Skin of body (tissue), 2 donors: ENCODE data around the gene PTP4A2. TPM values are rescaled to one million over a fixed set of nuclear protein-coding genes. Genes with fewer than 3 reads are reported as not detected.
"Not testable (repeated sequence)": the region's sequence is repeated elsewhere in the genome, so short reads cannot be mapped to it uniquely, and the experiment has no call there.

Experiments used
- DNase-seq: peaks from one replicate; lab custom pipeline; 2025; lab: John Stamatoyannopoulos, UW
- total RNA-seq: library from RNA; depleted of rRNA; stranded (reverse); fragments of >200 nt; gene quantifications from one replicate; pipeline ENCODE4 v1.2.3, GENCODE V29; 2014

The PTP4A2 gene
- total RNA-seq, 1 donor from 2014 or later: 173 TPM

DNA sequence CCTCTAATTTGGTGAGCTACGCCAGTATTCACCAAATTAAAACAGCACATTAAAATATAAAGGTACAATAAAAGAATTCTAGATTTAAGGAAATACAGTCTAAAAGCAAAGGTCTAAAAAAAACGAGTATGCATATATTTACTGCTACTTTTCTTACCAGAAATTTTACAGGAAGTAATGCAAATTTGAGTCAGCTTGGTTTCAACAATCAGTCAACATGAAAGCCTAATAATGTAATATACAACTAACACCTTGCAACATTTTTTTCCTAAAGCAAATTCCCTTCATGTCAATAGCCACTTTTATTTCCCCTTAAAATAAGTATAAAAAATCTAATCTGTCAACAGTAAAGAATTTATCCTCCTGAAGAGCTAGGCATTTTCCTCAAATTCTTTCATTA is 11.9 kb downstream of the PTP4A2 start:
- no peak for DNase-seq

DNA sequence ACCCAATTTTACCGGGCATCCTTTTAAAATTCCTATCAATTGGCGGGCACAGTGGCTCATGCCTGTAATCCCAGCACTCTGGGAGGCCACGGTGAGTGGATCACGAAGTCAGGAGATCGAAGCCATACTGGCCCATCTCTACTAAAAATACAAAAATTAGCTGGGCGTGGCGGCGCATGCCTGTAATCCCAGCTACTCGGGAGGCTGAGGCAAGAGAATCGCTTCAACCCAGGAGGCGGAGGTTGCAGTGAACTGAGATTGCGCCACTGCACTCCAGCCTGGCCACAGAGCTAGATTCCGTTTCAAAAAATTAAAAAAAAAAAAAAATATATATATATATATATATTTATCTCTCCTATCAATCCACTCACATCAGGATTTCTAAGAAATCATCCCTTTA is 12.3 kb downstream of the PTP4A2 start:
- not testable (repeated sequence) for DNase-seq

DNA sequence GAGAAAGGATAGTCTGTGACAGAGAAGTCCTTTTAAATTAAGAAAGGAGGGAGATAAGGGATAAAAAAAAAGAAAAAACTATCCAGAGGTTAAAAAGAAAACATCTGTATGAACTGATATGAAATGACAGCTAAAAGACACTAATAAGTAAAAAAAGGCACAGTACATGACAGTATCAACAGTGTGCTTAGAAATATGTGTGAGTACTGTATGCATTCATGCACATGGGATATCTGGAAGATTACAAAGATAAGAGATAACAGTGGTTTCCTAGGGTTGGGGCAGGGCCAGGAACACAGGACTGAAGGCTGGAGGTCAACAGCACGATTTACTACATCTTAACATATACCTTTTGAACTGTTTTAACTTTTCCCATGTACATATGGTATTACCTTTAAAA is 13.3 kb downstream of the PTP4A2 start:
- no peak for DNase-seq

DNA sequence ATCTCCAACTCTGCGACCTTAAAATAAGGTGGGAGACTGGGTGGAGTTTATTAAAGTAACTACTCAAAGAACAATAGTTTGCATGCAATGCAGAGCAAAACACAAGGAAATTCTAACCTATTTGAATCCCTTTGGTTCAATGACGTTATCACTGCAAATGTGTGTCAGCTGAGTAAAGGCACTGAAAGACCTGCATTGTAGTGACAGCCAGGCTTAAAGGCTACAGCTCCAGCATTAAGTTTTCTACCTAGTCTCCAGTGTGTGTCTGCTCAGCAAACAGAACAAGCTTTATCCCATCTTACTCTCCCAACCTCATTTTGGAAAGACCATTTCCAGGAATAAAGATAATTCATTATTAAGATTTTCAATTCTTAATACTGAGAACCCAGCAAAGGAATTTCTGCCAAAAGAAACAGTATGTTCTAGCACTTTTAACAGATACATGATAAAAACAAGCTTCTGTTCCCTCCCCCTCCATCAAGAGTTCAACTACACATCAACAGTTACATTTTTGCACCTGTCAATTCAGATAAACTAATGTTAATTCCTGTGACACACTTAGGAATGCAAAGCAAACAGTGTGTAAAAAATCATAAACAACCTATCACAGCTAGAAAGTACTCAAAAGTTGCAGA is 14.2 kb downstream of the PTP4A2 start:
- DNase-seq: no peak

DNA sequence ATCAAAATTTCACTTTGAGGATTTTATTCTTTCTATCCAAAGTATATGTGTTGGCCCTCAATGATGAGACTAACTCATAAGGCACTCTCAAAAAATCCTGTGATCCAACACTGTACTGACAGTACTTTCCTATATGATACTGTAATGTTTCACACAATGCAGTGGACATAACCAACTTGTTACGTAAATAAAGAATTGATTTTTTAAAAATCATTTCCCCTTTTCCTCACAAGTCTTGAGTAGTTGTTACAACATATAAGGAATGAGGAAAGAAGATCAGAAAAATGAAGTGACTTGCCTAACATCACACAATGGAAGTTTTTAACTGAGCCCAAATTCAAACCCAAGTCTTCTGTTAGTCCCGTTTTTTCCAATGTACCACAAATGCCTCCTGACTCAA is 17.2 kb downstream of the PTP4A2 start:
- DNase-seq: no peak

DNA sequence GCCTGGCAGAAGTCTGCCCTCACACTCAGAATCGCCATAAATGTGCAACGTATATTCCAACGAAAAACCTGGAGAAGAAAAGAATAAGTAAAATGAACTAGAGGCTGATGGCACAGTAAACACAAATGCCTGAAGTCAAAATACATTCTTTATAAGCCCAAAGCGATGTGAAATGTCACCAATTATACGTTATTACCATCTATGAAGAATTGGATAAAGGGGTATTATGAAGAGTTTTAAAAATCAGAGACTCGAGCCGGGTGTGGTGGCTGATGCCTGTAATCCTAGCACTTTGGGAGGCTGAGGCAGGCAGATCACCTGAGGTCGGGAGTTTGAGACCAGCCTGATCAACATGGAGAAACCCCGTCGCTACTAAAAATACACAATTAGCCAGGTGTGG is 18.6 kb downstream of the PTP4A2 start:
- no peak for DNase-seq

DNA sequence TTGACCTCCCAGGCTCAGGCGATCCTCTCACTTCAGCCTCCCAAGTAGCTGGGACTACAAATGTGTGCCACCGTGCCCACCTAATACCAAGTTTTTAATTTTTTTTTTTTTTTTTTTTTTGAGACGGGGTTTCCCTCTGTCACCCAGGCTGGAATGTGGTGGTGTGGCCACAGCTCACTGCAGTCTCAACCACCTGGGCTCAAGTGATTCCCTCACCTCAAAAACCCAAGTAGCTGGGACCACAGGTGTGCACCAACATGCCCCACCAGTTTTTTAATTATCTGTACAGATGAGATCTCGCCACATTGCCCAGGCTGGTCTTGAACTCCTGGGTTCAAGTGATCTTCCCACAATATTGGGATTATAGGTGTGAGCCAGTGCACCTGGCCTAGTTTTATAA is 22.7 kb downstream of the PTP4A2 start:
- no peak for DNase-seq

DNA sequence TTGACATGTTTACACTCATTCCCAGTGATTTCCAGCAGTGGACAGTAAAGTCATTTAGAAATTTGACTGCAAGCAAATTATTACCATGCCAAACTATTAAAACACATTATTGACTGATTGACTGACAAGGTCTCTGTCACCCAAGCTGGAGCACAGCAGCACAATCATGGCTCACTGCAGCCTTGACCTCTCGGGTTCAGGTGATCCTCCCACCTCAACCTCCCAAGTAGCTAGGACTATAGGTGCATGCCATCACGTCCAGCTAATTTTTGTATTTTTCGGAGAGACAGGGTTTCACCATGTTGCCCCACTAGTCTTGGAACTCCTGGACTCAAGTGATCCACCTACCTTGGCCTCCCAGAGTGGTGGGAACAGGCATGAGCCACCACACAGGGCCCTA is 24.2 kb downstream of the PTP4A2 start:
- DNase-seq: no peak

DNA sequence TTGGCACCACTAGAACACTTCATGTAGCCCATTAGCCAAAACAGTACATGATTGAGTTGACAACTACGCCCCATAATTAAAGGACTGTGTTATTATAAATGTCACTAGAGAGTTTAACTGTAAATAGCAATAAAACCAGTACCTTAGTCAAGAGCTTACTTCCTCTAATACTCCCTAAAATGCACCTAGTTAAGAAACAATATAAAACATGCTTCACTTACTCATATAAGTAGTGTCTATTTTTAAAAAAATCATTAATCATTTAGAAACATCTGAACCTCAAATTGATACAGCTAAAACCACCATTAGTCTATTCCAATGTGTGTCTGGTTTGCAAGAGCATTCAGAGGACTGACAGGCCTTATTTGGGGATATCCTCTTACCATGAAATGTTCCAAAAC is 25.3 kb downstream of the PTP4A2 start:
- DNase-seq: no peak

DNA sequence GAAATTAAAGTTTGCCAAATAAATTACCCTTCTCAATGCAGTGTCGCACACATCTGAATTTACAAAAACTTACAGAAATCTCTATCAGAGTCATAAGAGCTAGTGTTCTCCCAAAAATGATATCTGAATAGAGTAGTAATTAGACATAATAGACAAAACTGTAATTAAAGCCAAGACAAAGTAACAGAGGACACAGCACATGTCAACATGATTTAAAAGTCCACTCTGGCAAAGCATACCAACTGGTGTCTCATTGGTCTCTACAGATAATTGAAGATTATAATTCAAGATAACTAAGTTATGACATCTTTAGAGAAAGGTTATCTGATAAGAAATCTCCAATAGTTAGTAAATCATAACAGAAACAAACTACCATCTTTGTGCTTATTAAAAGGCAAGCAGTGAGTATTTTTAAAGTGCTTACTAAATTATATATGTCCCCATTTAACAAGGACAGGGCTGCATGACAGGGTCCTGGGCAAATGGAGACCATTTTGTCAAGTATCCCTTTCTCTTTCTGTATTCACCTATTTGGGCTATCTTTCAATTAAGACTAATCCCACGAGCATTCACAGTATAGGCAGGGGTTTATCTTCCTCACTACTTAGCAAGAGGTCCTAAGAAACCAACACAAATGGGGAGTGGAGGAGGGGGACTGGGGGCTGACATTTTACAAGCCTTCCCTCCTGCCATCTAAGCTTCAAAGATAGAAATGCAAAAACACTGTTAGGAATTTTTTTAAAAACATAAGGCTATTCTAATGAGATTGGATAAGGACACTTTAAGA is 26.0 kb downstream of the PTP4A2 start:
- no peak for DNase-seq

DNA sequence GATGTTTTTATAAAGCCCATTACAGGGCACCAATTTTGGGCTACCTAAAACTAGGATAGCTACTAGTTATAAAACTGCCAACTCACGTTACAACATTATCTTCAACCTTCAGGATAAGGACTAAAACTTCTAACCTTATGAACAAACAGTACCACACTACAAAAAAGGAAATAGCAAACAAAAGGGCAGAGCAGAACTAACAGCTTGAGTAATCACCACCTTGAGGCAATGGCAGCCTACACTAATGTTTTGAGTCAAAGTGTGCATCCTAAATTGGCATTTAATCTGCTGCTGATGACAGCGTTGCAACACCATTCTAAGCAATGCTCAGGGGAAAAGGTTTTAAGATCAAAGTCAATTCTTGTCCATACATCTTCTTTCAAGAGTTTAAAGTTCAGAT is 27.2 kb downstream of the PTP4A2 start:
- DNase-seq: no peak

DNA sequence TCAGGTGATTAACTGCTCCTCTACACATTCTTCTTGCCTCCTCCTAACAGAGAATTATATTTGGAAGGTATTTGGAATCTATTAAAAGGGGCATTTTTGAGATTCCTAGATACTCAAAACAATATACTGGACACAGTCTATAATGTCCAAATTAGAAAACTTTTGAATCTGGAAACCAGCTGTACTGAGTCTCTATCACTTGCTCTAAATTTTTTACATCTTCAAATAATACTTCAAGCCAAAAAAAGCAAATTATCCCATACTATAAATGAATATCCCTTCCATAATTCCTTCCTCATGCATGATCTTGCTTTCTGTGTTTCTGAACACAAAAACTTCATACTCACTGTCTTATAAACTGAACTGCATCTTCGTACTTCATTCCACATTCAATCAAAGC is 28.5 kb downstream of the PTP4A2 start:
- no peak for DNase-seq

DNA sequence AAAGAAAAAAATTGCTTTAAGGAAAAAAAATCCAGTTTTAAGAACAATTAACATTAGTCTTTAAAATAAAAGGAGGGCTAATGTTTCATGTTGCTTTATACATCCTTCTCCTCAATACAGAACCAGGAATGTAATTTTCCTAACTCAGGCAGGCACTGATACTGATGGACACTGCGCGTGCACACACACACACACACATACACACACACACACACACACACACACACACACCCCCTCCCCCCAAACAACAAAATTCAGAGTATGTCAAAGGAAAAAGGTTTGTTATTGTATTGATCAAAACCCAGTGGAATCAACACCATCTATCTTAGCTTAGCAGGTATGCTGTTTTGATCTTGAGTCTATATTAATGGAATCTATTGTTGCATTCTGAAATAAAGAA is 31.6 kb downstream of the PTP4A2 start:
- DNase-seq: no peak

DNA sequence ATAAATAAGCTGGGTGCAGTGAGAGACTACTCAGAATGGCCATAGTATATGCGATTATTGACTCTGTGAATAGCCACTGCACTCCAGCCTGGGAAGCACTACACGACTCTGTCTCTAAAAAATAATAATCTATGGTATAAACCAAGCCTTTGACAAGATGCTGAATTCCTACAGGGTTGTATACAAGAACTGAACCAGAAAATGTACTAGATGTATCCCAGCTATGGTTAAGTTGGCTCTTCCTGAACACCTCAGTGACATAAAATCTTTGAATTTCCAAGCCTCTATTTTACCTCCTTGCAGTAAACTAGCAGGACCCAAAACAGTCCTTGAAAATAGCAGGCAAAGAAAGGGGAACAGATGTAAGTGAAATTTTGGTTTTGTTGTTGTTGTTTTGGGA is 32.5 kb downstream of the PTP4A2 start:
- no peak for DNase-seq

DNA sequence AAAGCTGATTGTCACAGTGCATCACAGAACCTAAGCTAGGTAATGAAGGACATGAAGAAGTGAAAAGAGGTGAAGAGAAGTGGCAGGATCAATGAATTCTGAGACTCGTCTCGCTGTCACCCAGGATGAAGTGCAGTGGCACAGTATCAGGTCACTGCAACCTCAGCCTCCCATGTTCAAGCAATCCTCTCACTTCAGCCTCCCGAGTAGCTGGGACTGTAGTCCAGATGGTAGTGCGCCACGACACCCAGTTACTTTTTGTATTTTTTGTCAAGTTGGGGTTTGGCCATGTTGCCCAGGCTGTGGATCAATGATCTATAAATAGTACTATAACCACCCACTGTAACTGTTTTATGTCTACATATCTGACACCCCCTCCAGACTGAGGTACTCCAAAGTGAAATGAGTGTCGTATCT is 33.1 kb downstream of the PTP4A2 start:
- no peak for DNase-seq

DNA sequence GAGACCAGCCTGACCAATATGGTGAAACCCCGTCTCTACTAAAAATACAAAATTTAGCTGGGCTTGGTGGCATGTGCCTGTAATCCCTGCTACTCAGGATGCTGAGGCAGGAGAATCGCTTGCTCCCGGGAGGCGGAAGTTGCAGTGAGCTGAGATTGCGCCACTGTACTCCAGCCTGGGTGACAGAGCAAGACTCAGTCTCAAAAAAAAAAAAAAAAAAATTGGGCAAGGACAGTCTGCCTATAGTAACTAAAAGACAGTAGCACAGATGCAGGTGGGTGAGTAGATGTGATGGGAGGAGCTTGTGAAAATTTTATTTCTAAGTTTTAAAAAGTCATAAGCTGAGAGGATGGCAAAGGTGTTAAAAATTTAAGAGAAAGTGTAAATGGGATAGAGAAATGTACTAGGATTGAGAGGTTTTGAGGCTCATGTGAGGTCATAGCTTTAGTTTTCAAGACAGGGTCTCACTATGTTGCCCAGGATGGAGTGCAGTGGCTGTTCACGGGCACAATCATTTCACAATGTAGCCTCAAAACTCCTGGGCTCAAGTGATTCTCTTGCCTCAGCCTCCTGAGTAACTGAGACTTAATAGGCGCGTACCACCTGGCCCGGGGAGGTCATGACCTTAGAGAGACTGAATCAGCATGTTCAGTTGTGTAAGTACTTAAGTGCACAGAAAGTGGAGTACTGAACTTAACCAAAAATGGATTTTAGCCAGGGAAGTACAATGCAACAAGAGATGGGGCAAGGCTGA is 33.7 kb downstream of the PTP4A2 start:
- no peak for DNase-seq

DNA sequence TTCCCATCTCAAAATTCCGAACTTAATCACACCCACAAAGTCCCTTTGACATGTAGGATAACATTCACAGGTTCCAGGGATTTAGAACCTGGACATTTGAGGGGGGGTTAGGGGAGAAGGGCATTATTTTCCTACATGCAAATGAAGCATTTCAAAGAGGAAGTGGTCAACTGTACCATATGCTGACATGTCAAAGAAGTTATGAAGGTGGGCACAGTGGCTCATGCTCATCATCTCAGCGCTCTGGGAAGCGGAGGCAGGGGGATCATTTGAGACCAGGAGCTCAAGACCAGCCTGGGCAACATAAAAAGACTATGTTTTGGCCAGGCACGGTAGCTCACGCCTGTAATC is 35.7 kb downstream of the PTP4A2 start:
- no peak for DNase-seq

DNA sequence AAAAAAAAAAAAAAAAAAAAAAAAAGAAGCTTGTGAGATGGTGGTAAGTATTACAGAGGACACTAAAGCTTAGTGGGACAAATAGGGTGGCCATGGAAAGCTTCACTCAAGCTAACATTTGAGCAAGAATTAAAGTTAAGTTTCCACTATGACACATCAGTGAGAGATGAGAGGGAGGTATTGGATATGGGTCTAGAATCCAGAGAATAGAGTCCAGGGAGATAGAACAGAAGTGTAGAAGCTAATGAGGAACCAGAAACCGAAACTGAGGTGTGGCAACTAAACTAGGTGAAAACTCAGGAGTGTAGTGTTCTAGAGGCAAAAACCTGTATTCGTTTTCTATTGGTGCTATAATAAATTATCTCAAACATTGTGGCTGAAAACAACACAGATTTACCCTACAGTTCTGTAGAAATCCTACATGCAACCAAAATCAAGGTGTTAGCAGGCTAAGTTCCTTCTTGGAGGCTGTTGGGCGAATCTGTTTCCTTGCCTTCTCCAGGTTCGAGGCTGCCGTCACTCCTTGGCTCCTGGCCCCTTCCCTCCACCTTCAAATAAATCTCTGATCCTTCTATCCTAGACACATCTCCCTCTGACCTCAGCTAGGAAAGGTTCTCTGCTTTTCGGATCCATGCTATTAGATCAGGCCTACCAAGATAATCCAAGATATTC is 36.2 kb downstream of the PTP4A2 start:
- no peak for DNase-seq

DNA sequence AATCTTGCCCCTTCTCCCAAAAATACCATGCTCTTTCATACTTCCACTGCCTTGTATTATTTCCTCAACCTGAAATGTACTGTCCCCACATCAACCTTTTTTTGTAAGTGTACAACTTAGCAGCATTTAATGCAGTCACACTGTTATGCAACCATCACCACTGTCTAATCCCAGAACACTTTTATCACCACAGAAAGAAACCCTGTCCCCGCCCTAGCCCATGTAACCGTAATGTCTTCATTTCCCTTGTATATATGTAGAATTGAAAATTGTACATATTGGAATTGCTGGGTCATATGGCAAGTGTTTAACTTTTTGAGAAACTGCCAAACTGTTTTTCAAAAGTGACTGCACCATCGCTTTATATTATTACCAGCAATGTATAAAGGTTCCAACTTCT is 37.4 kb downstream of the PTP4A2 start:
- DNase-seq: no peak

DNA sequence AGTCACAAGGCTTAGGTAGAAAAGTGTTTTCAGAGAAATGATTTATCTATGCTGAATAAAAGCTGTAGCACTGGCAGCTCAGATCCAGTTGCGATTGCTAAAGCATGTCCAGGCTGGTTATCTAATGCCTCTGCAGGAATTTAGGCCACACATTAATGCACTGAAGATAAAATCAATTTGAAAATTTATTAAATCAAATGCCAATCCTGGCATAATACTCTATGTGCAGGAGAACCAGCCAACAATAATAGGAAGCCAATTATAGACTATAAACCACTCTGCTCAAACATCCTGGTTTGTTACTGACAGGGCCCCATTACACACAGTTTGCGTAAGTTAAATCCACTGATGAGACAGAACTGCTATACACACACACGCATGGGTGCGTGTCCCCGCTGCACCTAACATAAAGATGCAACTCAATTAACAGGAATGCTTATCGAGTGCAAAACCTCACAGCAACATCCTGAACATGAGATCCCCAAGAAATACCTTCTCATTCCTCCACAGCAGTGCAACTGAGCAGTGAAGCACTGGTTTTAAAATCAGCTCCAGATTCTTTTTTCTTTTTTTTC is 40.6 kb downstream of the PTP4A2 start:
- DNase-seq: no peak

DNA sequence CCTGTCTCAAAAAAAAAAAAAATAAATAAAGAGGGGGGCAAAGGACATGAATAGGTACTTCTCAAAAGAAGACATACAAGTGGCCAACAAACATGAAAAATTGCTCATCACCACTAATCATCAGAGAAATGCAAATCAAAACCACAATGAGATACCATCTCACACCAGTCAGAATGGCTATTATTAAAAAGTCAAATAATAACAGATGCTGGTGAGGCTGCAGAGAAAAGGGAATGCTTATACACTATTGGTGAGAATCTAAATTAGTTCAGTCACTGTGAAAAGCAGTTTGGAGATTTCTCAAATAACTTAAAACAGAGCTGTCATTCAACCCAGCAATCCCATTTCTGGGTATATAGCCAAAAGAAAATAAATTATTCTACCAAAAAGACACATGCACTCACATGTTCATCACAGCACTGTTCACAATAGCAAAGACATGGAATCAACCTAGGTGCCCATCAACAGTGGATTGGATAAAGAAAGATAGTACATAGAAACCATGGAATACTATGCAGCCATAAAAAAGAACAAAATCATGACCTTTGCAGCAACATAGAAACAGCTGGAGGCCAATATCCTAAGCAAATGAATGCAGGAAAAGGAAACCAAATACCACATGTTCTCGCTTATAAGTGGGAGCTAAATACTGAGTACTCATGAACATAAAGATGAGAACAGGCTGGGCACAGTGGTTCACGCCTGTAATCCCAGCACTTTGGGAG is 42.5 kb downstream of the PTP4A2 start:
- DNase-seq: not testable (repeated sequence)
